Upper lobe of right lung (tissue), 1 donor: ENCODE data around the gene SUSD4. TPM values are rescaled to one million over a fixed set of nuclear protein-coding genes. Genes with fewer than 3 reads are reported as not detected.

Source experiments
- ATAC-seq: fragments of 200-7000 bp; cut with Tn5 transposase; one replicate; pipeline ENCODE4 v1.9.1; 2020; ENCODE audit warnings: mild to moderate bottlenecking, moderate library complexity
- DNase-seq: peaks from one replicate; pipeline ENCODE4 v3.0.0-alpha.2; 2020
- H3K27ac ChIP-seq: fragments of 200-600 bp; one replicate; pipeline ENCODE4 v1.8.0; 2022
- H3K27me3 ChIP-seq: fragments of 200-600 bp; one replicate; pipeline ENCODE4 v1.8.0; 2022; ENCODE audit warnings: mild to moderate bottlenecking
- H3K36me3 ChIP-seq: fragments of 200-600 bp; one replicate; pipeline ENCODE4 v1.8.0; 2022
- H3K4me1 ChIP-seq: fragments of 200-600 bp; one replicate; pipeline ENCODE4 v1.8.0; 2022
- H3K4me3 ChIP-seq: fragments of 200-600 bp; one replicate; pipeline ENCODE4 v1.8.0; 2022; ENCODE audit warnings: mild to moderate bottlenecking
- H3K9me3 ChIP-seq: fragments of 200-600 bp; one replicate; pipeline ENCODE4 v1.8.0; 2022
- CTCF ChIP-seq: fragments of 200-600 bp; IDR thresholded peaks from one replicate; pipeline ENCODE4 v1.8.0; 2022; ENCODE audit warnings: antibody characterized with exemption
- intact Hi-C: fragments of 100-400 bp; cut with DNase I; formaldehyde crosslinking; loops from one replicate; pipeline ENCODE4 v1.11.0; 2022
- total RNA-seq: library from RNA; stranded (reverse); fragmentation: NEBNext Ultra II Directional; extraction: Animal tissue kit (Norgen Biotek cat#: 25700); gene quantifications from one replicate; pipeline ENCODE4 v1.2.1, GENCODE V29; 2021
- donor health status: DM: no; HTN: yes; CAD: no; lungs with severe emphysema.

The SUSD4 gene
- total RNA-seq, 1 donor from 2014 or later, result 2.2 TPM

DNA sequence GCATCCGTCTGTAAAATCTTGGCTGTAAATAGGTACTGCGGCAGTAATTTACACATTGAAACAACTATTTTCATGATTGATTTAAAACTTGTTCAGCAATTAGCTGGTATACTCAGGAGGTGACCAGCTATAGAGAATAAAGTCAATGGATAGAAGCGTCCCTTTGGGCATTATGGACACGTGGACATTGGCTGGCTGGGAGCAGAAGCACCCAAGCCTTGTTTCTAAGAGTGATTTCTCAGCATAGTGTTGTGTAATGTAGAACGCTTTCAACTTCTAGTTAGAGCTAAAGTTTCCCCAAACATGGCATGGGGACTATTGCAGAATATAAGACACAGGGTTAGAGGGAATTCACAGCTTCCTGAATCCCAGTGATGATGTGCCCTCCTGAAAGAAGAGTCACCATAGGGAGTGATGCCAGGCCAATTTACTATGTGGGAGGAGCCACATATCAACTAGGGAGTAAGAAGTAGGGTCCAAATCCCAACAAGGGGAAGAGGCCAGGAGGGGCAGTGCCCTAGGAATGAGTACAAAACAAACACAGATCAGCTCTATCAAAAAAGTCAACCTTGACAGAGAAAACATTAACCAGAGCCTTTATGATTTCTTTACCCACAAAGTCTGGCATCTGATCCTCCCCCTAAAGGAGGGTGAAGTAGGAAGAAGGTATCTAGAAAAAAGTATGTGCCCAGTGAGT lies 92.7 kb downstream of the SUSD4 start:
- TF ChIP-seq CTCF, result no peak
- H3K27me3 ChIP-seq, result no peaks in the 10 kb centered on the region
- intact Hi-C loops, result no loop called here
- H3K4me1 ChIP-seq, result no peaks in the 10 kb centered on the region
- H3K9me3 ChIP-seq, result no peaks in the 10 kb centered on the region
- no peak overlapping the region for H3K4me3 ChIP-seq
- H3K27ac ChIP-seq, result no peak overlapping the region
- H3K36me3 ChIP-seq, result no peaks in the 10 kb centered on the region
- ATAC-seq (no peak), DNase-seq (no peak)

DNA sequence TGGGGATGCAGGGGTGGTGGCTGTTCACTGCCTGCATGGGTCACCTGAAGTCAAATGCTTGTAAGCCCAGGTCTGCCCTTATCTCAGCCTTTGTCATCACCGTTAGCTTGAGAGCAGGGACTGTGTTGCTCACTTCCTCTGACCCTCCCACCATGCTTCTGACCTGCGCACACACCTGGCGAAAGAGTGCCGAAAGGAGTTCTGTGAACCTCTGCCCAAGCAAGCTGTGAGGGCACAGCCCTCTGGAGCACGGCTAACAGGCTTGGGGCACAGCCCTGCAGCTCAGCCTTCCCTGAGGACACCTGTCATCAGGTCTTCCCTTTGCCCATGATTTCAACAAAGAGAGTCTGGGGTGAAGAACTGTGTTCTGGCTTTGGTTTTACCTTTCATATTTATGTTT lies 93.8 kb downstream of the SUSD4 start:
- Histone ChIP-seq H3K4me1 (no peaks in the 10 kb centered on the region), H3K36me3 (no peaks in the 10 kb centered on the region), H3K4me3 (no peak overlapping the region), H3K9me3 (no peaks in the 10 kb centered on the region), H3K27me3 (no peaks in the 10 kb centered on the region), H3K27ac (no peak overlapping the region)
- no peak for ATAC-seq
- no peak for DNase-seq
- no peak for TF ChIP-seq CTCF
- intact Hi-C loops, result no loop called here

- DNase-seq, result no peak
- H3K9me3 ChIP-seq, result no peaks in the 10 kb centered on the region
- no peak overlapping the region for H3K27ac ChIP-seq
- ATAC-seq, result no peak
- no peak overlapping the region for H3K4me3 ChIP-seq
- intact Hi-C loops, result no loop called here
- no peaks in the 10 kb centered on the region for H3K36me3 ChIP-seq
- H3K27me3 ChIP-seq, result no peaks in the 10 kb centered on the region
- TF ChIP-seq CTCF, result no peak
- H3K4me1 ChIP-seq, result no peaks in the 10 kb centered on the region
Observed at GRCh38 chr1:223269006-223269405, 95.0 kb downstream of the SUSD4 start.

GRCh38 chr1:223266632-223267172 lies 97.3 kb downstream of the SUSD4 start:
- TF ChIP-seq CTCF, result no peak
- ATAC-seq, result peak; percentile 29
- H3K27ac ChIP-seq, result no peak overlapping the region
- H3K4me3 ChIP-seq, result no peak overlapping the region
- H3K9me3 ChIP-seq, result no peaks in the 10 kb centered on the region
- no peak for DNase-seq
- no peaks in the 10 kb centered on the region for H3K36me3 ChIP-seq
- H3K27me3 ChIP-seq, result no peaks in the 10 kb centered on the region
- intact Hi-C loops, result no loop called here
- no peaks in the 10 kb centered on the region for H3K4me1 ChIP-seq

DNA sequence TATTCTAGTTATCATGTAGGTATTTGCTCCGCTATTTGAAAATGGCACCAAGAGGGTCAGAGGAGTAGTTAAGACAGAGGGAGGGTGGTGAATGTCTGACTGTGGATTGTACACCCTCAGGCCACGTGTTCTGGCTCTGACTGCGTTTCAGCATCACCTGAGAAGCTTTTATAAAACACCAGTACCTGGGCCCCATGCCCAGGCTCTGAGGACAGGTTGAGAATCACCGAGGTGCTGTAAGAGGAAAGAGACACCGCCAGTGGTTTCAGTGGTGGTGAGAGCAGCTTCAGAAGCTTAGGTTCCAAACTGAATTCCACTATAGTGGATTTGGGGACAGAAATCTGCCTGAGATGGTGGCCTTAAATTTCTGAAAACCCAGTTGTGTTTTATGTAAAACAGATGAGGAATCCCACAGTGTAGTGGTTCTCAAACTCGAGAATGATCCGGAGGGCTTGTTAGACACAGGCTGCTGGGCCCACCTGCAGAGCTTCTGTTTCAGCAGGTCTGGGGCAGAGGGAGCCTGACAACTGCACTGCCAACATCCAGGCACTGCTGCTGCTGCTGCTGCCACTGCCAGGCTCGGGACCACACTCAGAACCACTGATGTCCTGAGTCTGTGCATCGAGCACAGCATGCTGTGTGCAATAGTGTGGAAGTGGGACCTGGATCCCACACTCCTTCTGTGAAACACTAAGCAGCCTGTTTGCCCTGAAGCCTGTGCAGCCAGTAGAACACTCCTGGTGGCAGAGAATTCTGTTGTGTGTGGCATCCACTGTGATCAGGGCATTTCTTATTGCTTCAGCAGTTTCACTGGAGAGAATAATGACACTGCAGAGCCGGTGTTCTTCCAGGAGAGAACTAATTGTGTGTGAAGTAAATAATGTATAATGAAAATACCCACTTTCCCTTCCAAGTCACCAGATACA lies 98.7 kb downstream of the SUSD4 start:
- Histone ChIP-seq H3K27me3 (no peaks in the 10 kb centered on the region), H3K4me1 (no peaks in the 10 kb centered on the region), H3K4me3 (no peak overlapping the region), H3K36me3 (no peaks in the 10 kb centered on the region), H3K27ac (no peak overlapping the region), H3K9me3 (no peaks in the 10 kb centered on the region)
- DNase-seq (no peak), ATAC-seq (no peak)
- no peak for TF ChIP-seq CTCF
- intact Hi-C loops, result no loop called here
